Measurements from ENCODE around the gene SEZ6L. TPM values are rescaled to one million over a fixed set of nuclear protein-coding genes. Genes with fewer than 3 reads are reported as not detected.

The SEZ6L gene
- total RNA-seq, 1 experiment from 2014 or later, result not detected

DNA sequence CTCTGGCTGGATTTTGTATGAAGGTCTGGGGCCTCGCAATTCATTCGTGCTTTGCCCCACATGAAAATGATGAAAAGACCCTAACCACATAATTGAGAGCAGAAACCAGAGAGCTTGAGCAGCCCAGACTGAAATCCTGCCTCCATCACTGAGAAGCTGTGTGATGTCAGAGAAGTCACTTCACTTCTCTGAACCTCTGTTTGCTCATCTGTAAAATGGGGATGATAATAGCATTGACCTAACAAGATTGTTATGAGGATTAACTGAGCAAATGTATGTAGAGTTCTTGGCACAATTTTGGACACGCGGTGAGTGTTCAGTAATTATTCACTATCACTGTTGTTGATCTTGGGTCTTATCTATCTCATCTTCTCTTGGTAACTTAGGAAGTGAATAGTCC lies 203.6 kb downstream of the SEZ6L start:
- intact Hi-C loops (cut with micrococcal nuclease), result no loop called here
- no peaks in the 10 kb centered on the region for H3K36me3 ChIP-seq (ENCODE audit: low read depth, low read length)
- no peak overlapping the region for H3K4me3 ChIP-seq (ENCODE audit: low read length)
- TF ChIP-seq CTCF (conservative IDR thresholded peaks at IDR 0.05; ENCODE audit: low read depth, low read length), result no peak
- no peak for TF ChIP-seq EZH2 (IDR thresholded peaks at IDR 0.05; ENCODE audit: low read length, unreplicated experiment)
- TF ChIP-seq EZH2phosphoT487 (IDR thresholded peaks at IDR 0.05; ENCODE audit: borderline replicate concordance, low read length), result no peak
- no TSS peak for BruUV-seq (replicated peaks)
- DNase-seq, result no peak
- no peaks in the 10 kb centered on the region for H3K4me1 ChIP-seq (ENCODE audit: insufficient read depth, low read length)
- POLR2A ChIA-PET (ENCODE audit: unreplicated experiment), result no interaction called here
- no peaks in the 10 kb centered on the region for H3K9me2 ChIP-seq (replicated peaks; ENCODE audit: low read length)
- H3K4me2 ChIP-seq (ENCODE audit: low read length), result no peak overlapping the region
- no peak overlapping the region for H3K9ac ChIP-seq (ENCODE audit: low read length)
- H3K27me3 ChIP-seq (ENCODE audit: low read length), result peaks cover 28% of the 10 kb centered on the region
- ATAC-seq, result no peak
- no peak overlapping the region for H3K27ac ChIP-seq (ENCODE audit: low read length)
- no peaks in the 10 kb centered on the region for H3K79me2 ChIP-seq (ENCODE audit: low read length)
- H4K20me1 ChIP-seq (ENCODE audit: low read length), result no peaks in the 10 kb centered on the region
- no peak overlapping the region for H2AFZ ChIP-seq (ENCODE audit: low read length)
- CTCF ChIA-PET, result interaction anchor here (0.6 kb wide), 1 partner anchor 831 kb away, joined by 3 read pairs; no protein-coding TSS in a partner anchor
- no peaks in the 10 kb centered on the region for H3F3A ChIP-seq (ENCODE audit: low read length, unreplicated experiment)
- H3K9me3 ChIP-seq (ENCODE audit: low read length), result no peaks in the 10 kb centered on the region

DNA sequence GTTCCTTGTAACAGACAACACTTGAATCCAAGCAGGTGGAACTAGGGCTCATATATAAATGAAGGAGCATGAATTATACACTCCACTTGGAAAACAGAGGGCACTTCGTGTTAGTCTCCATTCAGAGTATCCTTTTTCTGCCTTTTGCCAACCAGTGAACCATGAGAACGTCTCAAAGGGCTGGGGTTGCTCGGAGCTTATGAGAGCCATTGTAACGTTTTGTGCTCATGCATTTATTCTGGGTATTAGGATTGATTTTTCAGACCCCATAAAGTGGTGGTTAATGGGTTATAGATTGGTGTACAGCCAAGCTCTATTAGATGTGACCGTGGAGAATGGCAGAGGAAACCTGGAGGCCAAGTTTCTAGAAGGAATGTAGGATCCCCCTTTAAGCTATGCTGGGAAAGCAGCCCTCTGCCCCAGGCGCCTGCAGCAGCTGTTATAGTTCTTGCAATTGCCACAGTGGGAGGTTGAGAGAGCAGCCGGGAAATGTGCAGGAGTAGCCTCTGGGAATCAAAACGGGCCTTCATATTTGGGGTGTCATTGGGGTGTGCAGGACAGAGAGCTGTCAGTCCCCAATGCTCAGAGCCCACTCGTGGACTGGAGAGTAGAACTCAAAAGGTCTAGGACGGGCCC lies 205.2 kb downstream of the SEZ6L start:
- H3K27ac ChIP-seq (ENCODE audit: low read length), result no peak overlapping the region
- no peak overlapping the region for H3K9ac ChIP-seq (ENCODE audit: low read length)
- POLR2A ChIA-PET (ENCODE audit: unreplicated experiment), result no interaction called here
- H3K4me1 ChIP-seq (ENCODE audit: insufficient read depth, low read length), result no peaks in the 10 kb centered on the region
- DNase-seq (no peak), ATAC-seq (no peak)
- peaks cover 28% of the 10 kb centered on the region for H3K27me3 ChIP-seq (ENCODE audit: low read length)
- no peak overlapping the region for H3K4me3 ChIP-seq (ENCODE audit: low read length)
- no peaks in the 10 kb centered on the region for H3K79me2 ChIP-seq (ENCODE audit: low read length)
- no peaks in the 10 kb centered on the region for H3K36me3 ChIP-seq (ENCODE audit: low read depth, low read length)
- TF ChIP-seq EZH2 (IDR thresholded peaks at IDR 0.05; ENCODE audit: low read length, unreplicated experiment), result no peak
- no peak for TF ChIP-seq EZH2phosphoT487 (IDR thresholded peaks at IDR 0.05; ENCODE audit: borderline replicate concordance, low read length)
- no peaks in the 10 kb centered on the region for H3F3A ChIP-seq (ENCODE audit: low read length, unreplicated experiment)
- H3K9me2 ChIP-seq (replicated peaks; ENCODE audit: low read length), result no peaks in the 10 kb centered on the region
- CTCF ChIA-PET, result no interaction called here
- no peak overlapping the region for H2AFZ ChIP-seq (ENCODE audit: low read length)
- H3K9me3 ChIP-seq (ENCODE audit: low read length), result no peaks in the 10 kb centered on the region
- no TSS peak for BruUV-seq (replicated peaks)
- no peak overlapping the region for H3K4me2 ChIP-seq (ENCODE audit: low read length)
- no peaks in the 10 kb centered on the region for H4K20me1 ChIP-seq (ENCODE audit: low read length)
- intact Hi-C loops (cut with micrococcal nuclease), result no loop called here

DNA sequence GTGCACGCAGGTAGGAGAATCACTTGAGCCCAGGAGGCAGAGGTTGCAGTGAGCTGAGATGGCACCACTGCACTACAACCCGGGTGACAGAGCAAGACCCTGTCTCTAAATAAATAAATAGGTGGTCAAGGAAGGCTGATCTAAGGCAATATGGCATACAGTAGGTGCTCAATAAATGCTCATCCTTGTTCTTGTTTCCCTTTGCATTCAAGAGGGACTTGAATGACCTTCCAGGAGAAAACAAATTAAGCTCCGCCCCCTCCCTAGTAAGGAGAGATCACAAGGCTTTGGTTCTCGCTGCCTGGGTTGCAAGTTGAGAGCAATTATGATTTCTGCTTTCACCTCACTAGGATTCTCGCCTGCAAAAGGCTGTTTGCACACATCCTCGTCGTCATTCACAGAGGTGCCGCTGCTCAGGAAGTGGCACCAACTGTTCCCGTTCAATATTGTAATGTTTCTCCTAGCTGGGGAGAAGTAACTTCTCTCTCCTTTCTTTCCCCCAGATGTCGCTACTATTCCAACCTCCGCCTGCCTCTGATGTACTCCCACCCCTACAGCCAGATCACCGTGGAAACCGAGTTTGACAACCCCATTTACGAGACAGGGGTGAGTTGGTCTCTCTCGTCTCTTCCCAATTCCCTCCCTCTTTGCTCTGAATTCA lies 208.0 kb downstream of the SEZ6L start:
- POLR2A ChIA-PET (ENCODE audit: unreplicated experiment), result no interaction called here
- Histone ChIP-seq H3K9me2 (replicated peaks; ENCODE audit: low read length) (no peaks in the 10 kb centered on the region), H3K4me3 (ENCODE audit: low read length) (no peak overlapping the region), H3K27me3 (ENCODE audit: low read length) (peaks cover 39% of the 10 kb centered on the region), H3F3A (ENCODE audit: low read length, unreplicated experiment) (no peaks in the 10 kb centered on the region), H3K79me2 (ENCODE audit: low read length) (no peaks in the 10 kb centered on the region), H3K4me1 (ENCODE audit: insufficient read depth, low read length) (no peaks in the 10 kb centered on the region), H3K9ac (ENCODE audit: low read length) (no peak overlapping the region), H2AFZ (ENCODE audit: low read length) (no peak overlapping the region), H3K27ac (ENCODE audit: low read length) (no peak overlapping the region), H4K20me1 (ENCODE audit: low read length) (no peaks in the 10 kb centered on the region), H3K4me2 (ENCODE audit: low read length) (no peak overlapping the region), H3K36me3 (ENCODE audit: low read depth, low read length) (no peaks in the 10 kb centered on the region), H3K9me3 (ENCODE audit: low read length) (no peaks in the 10 kb centered on the region)
- ATAC-seq (no peak), DNase-seq (no peak)
- intact Hi-C loops (cut with micrococcal nuclease), result no loop called here
- CTCF ChIA-PET, result no interaction called here
- TF ChIP-seq EZH2phosphoT487 (IDR thresholded peaks at IDR 0.05; ENCODE audit: borderline replicate concordance, low read length) (no peak), EZH2 (IDR thresholded peaks at IDR 0.05; ENCODE audit: low read length, unreplicated experiment) (no peak), CTCF (conservative IDR thresholded peaks at IDR 0.05; ENCODE audit: low read depth, low read length) (no peak)
- BruUV-seq (replicated peaks), result no TSS peak
